NCI-H1048 (cell line): ENCODE data around the gene ACTN4.

Experiments used
- DNase-seq: peaks from one replicate; lab custom pipeline; 2025; lab: John Stamatoyannopoulos, UW

Gene ACTN4

DNA sequence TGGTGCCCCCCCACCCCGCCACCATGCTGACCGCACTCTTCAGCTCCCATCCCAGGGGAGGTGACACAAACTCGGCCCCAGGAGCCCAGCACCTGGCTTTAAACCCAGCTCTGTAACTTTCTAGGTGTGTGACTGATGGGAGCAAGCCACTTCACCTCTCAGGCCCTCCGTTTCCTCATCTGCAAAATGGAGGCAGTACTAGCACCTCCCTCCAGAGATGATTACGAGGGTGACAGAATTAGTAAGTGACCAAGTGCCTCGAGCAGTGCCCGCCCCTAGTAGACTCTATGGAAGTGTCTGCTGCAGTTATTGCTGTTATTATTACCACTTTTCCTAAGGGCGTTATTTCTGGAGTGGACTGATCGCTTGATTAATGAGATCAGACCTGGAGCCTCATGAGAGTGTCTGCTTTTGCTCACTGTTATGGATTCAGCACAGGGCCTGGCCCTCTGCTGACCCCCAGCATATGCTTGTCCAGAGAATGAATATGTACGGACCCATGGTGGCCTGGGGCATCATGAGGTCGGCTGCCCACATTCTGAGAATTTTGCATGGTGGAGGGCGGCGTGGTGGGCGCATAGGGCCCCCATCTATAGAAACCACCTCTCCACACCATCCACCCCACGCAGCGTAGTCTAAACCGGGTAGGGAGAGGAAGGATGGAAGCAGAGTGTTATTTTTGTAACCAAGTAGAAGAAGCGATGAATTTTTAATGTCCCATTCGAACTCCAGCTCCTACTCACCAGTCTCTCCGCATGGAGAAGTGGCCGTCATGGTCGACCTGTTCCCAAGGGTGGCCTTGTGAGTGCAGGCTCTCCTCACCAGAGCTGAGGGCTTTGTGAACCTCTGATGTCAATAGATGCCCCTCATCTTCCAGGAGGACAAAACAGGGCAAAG is 48.6 kb downstream of the ACTN4 start:
- no peak for DNase-seq

DNA sequence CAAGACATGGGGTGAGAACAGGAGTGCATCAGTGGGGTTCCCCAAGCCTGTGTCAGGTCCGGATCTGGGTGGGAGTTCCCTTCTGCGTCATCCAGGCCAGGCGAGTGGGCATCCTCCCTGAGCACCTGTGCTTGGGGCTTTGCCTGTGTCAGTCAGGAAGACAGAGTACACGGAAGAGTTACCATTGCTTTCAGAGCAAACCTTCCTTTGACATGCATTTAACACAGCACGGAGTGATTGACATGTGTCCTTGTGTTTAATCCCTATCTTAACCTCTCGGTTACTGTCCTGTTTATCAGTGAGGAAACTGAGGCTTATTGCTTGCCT is 49.2 kb downstream of the ACTN4 start:
- no peak for DNase-seq

DNA sequence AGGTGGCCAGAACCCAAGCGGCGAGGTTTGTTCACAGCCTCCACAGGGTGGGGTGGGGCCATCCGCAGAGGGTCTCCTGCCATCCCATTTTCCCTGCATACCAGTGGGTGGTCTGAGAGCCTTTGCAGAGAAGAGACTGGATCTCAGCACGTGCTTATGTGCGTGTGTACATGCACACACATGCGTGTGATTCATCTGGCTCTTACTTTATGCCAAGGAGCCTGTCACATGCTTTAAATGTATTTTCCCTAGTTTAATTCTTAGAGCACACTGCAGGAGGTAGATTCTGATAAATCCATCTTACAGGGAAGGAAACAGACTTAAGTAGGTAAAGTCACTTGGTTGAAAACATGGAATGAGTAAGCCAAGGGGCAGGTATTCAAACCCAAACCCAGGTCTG is 49.7 kb downstream of the ACTN4 start:
- DNase-seq = no peak

DNA sequence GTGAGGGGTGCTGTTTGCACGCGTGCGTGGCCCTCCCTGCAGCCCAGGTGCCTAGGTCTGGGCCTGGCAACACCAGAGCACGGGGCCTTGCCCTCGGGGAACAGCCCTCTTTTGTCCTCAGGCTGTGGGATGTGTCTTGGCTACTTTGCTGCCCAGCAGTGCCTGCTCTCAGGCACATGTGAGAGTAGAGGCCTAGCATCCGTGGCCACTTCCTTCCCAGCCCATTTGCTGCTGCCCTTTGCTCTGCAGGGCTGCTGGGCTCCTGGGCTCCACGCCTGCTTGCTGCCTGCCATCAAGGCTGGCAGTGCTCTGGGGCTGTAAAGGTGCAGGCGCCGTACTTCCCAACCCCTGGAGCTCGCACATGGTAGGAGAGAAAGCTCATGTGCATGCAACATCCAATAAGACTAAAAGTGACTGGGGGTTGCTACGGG is 50.2 kb downstream of the ACTN4 start:
- DNase-seq = no peak

DNA sequence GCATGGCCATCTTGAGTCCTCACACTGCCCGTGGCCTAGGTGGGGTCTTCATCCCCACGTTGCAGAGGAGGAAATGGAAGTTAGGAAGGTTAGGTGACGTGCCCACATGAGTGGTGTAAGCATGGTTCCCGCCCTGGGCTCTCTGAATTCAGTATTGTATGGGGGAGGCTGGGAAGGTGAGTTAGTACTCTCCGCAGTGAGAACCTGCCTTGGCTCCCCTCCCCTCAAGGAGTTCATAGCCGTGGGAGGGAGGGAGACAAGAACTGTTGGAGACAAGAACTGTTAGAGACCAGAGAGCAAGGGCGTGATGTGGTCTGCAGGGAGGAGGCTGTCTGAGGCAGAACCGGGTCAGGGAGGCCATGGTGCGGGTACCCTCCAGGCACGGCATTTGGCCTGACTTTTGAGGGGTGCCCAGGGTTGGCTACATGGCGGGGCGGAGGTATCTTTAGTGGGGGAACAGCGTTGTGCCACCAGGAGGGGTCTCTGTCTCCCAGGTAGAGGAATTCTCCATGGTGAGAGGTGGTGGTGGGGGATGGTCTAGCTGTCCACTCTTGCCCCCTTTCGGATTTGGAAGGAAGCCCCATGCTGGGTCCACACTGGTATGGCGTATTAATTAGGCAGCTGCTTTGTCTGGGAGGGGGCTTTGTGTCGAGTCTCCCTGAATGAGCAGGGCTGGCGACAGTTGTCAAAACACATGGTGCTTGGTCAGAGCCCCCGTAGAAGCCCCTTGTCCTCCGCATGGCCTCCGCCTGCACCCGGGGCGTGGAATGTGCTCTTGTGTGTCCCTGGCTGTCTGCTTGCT is 51.0 kb downstream of the ACTN4 start:
- no peak for DNase-seq

DNA sequence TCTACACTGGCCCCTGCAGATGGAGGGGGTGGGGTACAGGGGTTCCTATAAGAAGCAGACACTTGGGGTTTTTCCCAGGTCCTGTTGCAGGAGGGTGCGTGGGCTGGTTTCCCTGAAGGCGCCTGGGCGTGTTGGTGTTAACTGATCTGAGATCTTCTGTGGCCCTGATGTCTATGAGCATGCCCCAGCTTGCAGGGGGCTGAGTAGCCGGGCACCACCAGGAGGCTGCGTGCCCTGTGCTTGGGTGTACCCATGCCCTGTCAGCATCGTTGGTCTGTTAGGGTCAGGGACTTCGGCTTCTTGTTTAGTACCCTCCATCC is 51.5 kb downstream of the ACTN4 start:
- no peak for DNase-seq

DNA sequence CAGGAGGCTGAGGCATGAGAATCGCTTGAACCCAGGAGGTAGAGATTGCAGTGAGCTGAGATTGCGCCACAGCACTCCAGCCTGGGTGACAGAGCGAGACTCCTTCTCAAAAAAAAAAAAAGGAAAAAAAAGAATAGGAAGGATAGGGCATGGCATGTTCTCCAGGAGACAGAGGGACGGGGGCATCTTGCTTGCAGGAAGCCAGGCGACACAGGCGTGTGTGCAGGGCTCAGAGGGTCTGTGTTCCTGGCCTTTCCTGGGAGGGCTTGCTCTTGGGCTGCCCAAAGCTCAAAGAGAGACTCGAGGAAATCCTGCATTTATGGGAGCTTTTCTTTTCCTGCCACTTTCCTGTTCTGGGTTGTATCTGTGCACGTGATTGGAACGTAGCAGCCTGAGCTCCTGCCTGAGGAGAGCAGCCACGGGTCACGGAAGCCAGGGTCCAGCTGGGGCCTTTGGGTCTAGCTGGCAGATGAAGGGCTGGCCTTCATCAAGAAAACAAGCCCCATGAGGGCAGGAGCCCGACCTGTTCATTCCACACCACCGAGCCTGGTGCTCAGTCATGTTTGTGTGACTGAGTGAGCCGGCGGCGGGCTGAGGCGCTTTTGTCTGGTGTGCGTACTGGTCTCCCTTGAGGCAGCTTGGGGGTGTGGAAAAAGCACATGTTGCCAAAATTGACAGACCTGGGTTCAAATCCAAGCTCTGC is 52.3 kb downstream of the ACTN4 start:
- DNase-seq = no peak

DNA sequence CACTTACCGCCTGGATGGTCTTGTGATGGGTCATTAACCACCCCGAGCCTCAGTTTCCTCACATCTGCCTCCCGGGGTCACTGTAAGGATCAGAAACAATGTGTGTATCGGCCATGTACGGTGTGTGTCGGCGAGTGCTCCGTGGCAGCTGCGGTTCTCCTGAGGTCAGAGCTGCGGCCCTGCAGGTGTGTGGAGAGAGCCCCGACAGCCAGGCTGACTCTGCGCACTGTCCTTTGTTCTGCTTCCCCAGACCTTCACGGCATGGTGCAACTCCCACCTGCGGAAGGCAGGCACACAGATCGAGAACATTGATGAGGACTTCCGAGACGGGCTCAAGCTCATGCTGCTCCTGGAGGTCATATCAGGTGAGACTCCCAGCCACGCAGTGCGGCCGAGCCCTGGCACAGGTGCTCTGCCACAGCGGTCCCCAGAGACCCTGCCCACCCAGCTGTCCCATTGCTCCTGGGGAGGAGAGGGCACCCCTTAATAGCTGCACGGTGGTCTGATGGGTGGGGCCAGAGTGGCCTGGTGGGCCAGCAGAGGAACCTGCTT is 53.0 kb downstream of the ACTN4 start:
- no peak for DNase-seq

DNA sequence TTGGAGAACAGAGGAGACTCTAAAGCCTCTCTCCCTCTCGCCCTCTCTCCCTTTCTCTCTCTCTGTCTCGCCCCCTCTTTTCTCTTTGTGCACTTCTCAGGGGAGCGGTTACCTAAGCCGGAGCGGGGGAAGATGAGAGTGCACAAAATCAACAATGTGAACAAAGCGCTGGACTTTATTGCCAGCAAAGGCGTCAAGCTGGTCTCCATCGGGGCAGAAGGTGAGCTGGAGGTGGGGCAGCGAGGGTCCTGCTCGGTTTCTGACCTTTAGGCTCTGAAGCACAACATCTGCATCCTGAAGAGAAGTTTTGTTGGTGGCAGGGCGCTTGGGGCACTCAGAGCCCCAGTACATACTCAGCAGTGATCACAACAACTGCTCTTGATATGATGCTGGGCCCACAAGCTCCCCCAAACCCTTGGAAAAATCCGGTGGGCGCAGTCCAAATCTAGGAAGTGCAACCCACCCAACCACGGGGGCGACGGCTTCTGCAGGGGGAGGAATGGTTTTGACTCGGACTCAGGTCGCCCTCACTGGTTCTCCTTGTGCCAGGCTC is 53.5 kb downstream of the ACTN4 start:
- no peak for DNase-seq

DNA sequence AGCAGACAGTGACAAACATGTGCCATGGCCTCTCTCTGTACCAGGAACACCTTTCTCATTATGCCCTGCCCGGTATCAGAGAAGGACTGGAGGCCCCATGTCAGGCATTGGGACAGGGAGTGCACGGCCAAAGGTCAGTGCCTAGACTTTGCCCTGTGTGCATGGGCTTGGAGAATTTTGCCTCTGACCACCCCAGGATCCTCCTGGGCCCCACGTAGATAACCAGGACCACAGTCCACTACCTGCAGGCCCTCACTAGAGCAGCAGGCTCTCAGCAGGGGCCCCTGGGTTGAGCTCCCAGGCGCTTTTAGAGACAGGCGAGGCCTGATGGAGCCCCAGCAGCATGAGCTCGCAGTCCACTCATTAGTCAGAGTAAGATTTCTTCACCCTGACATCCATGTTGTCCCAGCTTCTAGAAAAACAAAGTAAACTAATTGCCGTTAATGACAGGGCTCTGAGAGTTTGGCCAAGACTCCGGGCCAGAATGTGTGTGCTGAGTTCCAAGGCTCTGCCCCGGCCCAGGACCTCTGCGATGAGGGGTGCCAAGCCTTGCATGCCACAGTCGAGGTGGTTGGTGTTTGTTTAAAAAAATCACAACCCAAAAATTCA is 54.1 kb downstream of the ACTN4 start:
- no peak for DNase-seq

DNA sequence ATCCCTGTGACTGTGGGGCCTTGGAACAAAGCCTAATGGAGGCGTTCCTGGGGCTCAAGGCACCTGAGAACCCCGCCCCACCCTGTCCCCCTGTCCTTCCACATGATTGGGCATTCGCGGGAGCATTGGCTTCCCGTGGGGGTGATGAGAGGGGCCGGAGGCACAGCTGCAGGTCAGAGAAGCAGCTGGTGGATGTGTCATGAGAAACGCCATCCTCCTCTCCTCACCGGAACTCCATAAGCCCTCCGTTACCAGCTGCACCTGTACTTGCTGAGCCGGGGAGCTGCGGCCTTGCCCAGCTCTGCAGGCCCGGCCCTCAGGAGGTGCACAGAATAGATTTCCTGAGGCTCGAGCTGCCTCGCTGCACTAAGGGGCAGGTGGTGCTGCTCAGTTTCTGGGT is 54.8 kb downstream of the ACTN4 start:
- no peak for DNase-seq

DNA sequence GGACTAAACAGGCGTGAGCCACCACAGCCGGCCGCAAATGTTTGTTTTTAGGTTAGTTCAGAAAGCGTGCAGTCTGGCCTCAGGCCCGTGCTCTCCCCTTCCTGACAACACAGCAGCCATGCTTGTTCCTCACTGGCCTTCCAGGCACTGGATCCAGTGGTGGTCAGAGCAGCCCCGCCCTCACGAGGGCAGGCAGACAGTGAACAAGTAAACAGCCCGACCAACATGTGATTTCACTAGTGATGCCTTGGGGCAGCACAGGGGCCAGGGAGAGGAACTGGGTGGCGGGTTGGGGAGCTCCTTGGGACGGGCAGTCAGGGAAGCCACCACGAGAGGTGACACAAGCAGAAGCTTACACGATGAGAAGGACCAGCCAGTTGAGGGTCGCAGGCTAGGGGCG is 56.1 kb downstream of the ACTN4 start:
- DNase-seq = no peak

DNA sequence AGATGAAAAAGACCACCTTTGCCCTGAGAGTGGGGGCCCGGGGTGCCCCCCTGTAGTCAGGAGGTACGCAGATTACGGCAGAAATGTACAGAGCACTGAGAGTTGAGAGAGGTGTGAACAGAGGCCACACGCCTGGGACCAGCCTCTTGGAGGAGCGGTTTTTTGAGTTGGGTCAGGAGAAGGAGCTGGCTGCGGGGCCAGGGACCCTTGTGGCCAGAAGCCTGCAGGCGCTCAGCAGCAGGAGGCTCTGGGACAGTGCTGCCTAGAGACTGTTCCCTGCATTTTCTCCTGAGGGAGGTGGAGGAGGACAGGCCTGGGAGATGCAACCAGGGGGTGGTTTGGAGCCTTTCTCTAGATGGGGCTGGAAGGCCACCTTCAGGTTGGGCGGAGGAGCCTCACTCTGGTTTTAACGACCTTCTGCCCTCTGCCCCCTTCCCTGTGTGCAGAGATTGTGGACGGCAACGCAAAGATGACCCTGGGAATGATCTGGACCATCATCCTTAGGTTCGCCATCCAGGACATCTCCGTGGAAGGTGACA is 57.1 kb downstream of the ACTN4 start:
- DNase-seq = no peak

DNA sequence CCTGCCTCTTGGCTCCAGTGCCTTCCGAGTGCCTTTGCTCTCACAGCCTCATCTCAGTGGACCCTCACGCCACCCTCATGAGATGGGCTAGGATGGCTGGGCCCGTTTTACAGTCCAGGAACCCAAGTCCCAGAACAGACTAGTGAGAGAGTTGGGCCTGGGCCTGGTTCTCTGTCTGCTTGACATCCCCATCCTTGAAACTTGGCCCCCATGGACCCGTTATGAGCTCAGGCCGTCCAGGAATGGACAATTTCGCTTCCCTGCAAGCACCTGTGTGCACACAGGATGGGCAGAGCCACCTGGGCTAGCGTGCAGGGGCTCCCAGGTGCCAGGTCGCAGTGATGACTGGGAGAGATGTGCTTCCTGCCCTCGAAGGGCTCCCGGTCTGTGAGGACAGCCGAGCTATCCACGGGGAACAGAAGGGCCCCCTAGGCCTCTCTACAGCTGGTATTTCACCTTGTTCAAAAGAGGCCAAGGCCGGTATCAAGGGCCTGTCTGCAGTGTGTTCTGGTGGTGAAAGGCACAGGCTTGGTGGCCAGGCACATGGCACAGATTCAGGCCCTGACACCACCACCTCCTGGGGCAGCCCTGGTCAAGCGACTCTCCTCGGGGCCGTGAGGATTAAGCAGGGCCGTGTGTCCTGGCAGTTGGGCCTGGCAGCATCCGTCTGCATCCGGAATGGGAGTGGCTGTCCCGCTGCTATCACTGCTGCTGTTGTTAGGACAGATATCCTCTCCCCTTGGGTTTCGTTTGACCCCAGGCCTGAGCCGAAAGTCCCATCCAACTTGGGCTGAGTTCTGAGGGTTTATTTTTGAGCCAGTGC is 58.0 kb downstream of the ACTN4 start:
- DNase-seq = no peak

DNA sequence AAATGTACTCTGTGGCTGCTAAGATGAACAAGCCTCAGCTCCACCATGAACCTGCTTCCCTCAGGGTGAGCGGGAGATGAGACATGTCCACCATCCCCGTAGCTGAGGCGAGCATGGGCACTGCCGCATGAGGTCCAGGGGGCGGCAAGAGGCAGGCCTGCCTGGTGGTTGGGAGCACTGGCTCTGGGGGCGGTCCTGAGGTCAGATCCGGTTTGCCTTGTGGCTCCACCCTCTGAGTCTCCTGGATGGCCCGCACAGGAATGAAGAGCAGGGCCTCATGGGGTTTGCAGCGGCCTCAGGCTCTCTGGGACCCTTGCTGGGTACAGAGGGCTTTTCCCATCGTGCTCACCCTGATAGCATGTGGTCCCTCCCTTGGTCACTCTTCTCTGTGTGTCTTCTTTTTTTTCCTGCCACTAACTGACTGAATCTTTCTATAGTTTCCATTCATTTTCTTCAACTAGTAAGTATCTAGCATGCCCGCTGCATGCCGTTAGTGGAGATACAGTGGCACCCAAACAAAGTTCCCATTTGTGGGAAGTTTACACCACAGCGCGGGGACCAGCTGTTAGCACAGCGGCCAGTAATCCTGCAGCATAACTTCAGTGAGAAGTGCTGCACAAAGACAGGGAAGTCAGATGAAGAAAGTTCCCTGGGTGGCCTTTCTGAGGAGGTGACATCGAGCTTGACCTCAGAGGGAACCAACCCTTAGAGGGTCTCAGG is 59.5 kb downstream of the ACTN4 start:
- DNase-seq = no peak

DNA sequence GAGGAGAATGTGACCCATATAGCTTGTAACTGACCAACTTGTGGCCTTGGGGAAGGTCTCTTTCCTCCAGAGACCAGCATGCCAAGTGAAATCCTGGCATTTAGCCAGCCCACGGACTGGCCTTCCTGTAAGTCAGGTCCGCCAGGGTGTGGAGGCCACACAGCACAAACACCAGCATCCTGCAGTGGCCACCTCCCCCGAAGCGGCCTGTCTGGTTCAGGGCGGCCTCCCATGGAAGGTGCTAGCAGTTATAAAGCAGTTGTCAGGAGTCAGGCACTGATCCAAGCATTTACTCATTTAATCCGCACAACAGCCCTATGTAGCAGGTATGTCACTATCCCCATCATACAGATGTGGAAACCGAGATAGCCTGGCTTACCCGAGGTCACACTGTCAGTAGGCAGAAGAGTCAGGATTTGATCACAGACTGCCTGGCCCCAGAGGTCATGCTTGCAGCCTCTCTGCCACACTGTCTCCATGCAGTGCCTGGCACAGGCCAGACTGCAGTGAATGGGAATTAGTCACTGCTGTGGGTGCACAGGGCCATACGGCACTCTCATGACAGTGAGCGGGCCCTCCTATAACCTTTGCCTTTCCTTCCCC is 60.2 kb downstream of the ACTN4 start:
- DNase-seq = no peak

DNA sequence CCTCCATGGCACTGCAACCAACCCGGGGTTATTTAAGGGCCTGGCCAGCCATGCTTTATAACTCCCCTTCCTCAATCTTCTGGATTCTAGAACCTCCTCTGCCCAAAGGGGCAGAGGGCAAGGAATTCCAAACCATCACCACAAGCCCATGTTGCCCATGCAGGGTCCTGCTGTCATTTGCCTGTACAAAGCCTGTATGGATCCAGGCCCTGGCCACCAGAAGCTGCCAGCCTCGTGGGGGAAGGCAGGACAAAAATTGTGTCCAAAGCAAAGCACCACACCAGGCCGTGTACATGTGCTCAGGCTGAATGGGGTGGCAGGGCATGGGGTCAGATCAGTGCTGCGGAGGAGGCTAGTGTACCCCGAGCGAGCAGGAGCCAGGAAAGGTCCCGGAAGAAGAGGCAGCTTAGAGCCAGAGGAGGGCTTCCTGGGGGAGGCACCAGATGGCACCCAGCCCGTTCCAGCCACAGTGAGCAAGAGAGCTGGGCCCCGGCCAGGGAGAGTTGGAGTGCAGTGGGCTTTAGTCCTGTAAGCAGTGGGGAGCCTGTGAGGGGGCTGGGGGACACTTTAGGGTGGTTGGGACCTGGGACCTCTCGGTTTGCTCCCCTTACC is 61.1 kb downstream of the ACTN4 start:
- DNase-seq = no peak

DNA sequence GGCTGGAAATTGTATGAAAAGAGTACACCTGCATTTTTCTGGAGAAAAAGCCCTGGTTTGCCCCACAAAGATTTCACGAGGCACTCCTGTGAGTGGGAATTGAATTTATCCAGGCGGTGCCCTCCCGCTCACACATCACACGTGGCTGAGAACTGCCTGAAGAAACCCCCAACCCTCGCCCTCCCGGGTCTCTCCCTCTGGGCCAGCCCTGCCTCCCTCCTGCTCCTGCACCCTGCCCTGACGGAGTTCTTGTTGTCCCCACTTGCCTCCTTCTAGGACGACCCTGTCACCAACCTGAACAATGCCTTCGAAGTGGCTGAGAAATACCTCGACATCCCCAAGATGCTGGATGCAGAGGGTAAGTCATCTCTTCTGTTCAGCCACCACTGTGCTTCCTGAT is 61.7 kb downstream of the ACTN4 start:
- no peak for DNase-seq
